Measurements from ENCODE around the gene OPN1SW.

Gene OPN1SW

DNA sequence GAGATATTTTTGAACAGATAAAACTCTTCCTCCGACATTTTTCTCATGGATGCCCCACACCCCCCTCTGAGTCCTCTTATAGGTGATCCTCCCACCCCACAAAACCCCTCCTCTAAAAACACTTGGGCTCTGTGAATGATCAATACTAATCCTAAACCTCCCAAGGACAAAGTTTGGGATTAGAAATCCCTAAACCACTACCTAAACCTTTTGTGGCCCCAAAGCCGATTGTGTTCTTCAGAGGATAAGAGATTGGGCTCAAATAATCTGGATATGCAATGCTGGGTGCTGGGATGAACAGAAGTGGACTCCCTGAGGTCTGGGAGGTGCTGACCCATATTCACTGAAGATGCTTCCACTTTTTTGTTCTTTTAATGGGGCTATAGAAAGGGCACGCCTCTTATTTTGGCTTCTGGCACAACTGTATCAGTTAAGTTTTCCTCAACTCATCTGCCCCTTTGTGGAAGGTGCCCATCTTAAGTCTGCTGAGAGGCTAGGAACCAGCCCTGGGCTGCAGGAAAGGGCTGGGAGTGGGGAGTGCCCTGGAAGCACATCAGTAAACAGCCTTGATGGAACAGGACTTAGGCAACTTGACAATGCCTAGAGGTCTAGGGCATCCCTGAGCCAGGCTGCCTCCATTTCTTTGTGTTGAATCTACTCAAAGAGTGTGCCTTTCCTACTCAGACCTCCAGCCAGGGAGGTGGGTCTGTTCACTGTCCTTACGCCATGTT is at the start of gene OPN1SW:
Gene OPN1SW, minus strand, starts transcription at position 51 of the 731 bp plus-strand sequence. Its CDS starts 13 bp downstream, at position 38.
- no peak within 1 kb of the TSS for H3K27ac ChIP-seq
- no peak for DNase-seq (ENCODE audit: low read depth, low spot score)

GRCh38 chr7:128821724-128822123 is 46.1 kb upstream of the OPN1SW start:
- DNase-seq (ENCODE audit: low read depth, low spot score): no peak
- no peak overlapping the region for H3K27ac ChIP-seq

- DNase-seq (ENCODE audit: low read depth, low spot score): no peak
- H3K27ac ChIP-seq: no peak overlapping the region
These were observed 43.1 kb upstream of the OPN1SW start for GRCh38 chr7:128818694-128819093.

- DNase-seq (ENCODE audit: low read depth, low spot score): no peak
These were observed 39.8 kb upstream of the OPN1SW start for GRCh38 chr7:128815289-128815942.

GRCh38 chr7:128814499-128814898 is 38.9 kb upstream of the OPN1SW start:
- H3K27ac ChIP-seq: no peak overlapping the region

More at GRCh38 chr7:128815289-128815942, 39.8 kb upstream of the OPN1SW start:
- H3K27ac ChIP-seq: no peak overlapping the region

GRCh38 chr7:128812514-128813168 is 37.0 kb upstream of the OPN1SW start:
- no peak for DNase-seq (ENCODE audit: low read depth, low spot score)

More at GRCh38 chr7:128814499-128814898, 38.9 kb upstream of the OPN1SW start:
- DNase-seq (ENCODE audit: low read depth, low spot score): no peak

DNA sequence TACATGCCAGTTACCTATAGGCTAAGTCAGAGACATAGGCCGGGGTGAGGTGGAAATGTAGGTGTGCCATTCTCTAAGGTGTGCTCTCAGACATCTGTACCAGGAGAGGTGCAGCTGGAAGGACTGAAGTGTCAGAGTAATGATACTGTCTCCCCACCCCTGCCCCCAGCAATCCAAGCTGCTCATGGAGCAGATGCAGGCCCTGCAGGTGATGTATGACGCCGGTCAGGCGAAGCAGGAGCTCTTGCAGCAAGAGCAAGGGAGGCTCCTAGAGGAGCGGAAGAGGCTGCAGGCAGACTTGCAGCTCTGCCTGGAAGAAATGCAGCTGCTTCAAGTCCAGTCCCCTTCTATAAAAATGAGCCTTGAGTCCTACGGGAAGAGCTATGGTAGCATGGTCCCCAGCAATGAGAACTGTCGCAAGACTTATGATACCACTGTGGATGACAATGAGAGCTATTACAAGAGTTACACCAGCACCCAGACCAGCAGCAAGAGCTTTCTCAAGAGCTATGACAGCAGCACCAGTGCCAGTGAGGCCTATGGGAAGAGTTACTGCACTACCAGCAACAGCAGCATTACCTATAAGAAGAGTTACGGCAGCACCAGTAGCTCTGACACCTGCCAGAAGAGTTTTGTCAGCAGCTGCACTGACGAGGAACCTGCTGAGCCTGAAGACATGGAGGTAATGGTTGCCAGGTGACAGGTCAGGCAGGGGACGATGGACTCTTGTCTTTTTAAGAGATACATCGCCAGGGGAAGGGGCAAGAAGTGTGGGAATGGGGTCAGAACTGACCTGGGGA is 36.2 kb upstream of the OPN1SW start:
- DNase-seq (ENCODE audit: low read depth, low spot score): no peak

More at GRCh38 chr7:128812514-128813168, 37.0 kb upstream of the OPN1SW start:
- no peak overlapping the region for H3K27ac ChIP-seq

GRCh38 chr7:128810997-128811396 is 35.4 kb upstream of the OPN1SW start:
- no peak for DNase-seq (ENCODE audit: low read depth, low spot score)
- no peak overlapping the region for H3K27ac ChIP-seq

More for the DNA sequence above, 36.2 kb upstream of the OPN1SW start:
- no peak overlapping the region for H3K27ac ChIP-seq

- DNase-seq (ENCODE audit: low read depth, low spot score): no peak
- H3K27ac ChIP-seq: no peak overlapping the region
These were observed 34.9 kb upstream of the OPN1SW start for GRCh38 chr7:128810473-128810872.

DNA sequence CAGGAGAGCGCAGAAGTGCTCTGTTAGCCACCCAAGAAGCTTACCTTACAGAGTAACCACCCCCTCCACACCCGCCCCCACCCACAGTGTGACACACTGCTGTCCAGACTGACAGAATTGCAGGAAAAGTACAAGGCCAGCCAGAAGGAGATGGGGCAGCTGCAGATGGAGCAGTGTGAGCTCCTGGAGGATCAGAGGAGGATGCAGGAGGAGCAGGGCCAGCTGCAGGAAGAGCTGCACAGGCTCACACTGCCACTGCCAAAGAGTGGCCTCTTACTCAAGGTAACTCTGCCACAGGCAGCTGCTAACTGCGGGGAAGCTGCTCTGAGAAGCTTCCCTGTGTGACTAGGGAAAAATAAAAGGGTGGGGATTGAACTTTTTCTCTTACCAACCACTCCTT is 33.8 kb upstream of the OPN1SW start:
- no peak overlapping the region for H3K27ac ChIP-seq
- DNase-seq (ENCODE audit: low read depth, low spot score): no peak

DNA sequence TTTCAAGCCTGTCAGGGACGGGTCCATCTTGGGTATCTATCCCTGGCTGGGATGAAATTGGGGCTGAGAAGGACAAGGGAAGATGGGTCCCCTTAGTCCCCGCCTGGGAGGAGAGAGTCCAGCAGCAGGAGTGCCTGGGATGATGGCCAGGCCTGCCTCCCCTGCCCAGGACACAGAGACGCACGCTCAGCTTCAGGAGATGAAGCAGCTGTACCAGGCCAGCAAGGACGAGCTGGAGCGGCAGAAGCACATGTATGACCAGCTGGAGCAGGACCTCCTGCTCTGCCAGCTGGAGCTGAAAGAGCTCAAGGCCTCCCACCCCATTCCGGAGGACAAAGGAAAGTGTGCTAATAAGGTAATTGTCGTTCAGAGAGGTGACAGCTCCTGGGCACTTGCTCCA is 31.6 kb upstream of the OPN1SW start:
- no peak overlapping the region for H3K27ac ChIP-seq
- DNase-seq (ENCODE audit: low read depth, low spot score): no peak

GRCh38 chr7:128805225-128805624 is 29.6 kb upstream of the OPN1SW start:
- DNase-seq (ENCODE audit: low read depth, low spot score): no peak
- no peak overlapping the region for H3K27ac ChIP-seq

DNA sequence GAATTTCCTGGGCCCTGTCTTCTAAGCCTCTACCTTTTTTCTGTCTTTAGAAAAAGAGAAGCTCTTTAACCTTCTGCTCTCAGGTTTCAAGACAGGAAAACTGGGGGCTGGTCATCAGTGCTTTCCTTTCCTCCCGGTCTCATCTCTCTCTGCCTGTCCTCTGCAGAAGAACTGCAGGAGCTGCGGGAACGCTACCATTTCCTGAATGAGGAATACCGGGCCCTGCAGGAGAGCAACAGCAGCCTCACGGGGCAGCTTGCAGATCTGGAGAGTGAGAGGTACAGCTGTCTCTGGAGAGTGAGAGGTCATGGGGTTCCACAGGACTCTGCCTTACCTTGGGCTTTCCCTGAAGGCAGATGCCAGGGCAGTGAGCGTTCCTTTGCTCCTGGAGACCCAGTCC is 28.9 kb upstream of the OPN1SW start:
- no peak for DNase-seq (ENCODE audit: low read depth, low spot score)
- H3K27ac ChIP-seq: no peak overlapping the region

DNA sequence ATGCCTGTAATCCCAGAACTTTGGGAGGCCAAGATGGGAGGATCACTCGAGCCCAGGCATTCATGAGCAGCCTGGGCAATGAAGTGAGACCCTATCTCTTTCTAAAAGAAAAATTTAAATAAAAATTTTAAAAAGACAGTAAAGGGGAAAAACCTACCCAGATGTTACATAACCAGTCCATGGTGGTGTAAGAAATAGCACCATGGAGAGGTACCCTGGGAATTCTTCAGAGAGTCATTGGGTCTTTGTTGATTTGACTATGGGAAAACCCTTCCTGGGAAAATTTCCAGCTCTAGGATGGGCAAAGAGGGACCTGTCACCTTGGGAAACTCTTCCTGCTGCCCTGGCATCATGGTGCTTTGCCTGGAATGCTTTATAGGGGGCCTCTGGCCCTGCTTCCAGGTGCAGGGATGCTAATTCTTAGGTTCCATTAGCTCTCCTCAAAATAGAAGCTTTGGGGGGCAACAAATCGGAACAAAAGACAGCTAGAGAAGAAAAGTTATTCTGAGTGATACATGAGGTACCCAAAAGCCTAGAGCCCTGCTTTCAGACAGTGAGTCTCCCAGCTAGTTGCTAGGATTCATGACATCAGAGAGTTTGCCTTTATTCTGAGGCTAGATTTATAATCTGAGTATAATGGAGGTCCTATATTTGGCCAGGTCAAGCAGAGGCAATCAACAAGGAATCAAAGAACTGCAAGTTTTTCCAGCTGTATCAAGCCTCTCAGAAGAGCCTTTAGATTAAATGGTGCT is 26.2 kb upstream of the OPN1SW start:
- no peak overlapping the region for H3K27ac ChIP-seq
- DNase-seq (ENCODE audit: low read depth, low spot score): no peak

DNA sequence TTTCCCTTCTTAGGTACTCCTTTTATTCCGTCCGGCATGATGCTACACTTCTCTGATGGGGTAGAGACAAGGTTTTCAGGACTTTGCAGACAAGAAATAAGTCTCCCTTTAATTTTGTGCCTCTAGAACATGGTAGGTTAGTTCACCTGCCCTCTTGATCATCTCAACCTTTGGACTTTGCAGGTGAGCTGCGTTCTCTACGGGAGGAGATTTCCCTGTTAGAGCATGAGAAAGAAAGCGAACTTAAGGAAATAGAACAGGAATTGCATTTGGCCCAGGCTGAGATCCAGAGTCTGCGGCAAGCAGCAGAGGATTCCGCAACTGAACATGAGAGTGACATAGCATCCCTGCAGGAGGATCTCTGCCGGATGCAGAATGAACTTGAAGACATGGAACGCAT is 25.4 kb upstream of the OPN1SW start:
- H3K27ac ChIP-seq: no peak overlapping the region
- no peak for DNase-seq (ENCODE audit: low read depth, low spot score)

DNA sequence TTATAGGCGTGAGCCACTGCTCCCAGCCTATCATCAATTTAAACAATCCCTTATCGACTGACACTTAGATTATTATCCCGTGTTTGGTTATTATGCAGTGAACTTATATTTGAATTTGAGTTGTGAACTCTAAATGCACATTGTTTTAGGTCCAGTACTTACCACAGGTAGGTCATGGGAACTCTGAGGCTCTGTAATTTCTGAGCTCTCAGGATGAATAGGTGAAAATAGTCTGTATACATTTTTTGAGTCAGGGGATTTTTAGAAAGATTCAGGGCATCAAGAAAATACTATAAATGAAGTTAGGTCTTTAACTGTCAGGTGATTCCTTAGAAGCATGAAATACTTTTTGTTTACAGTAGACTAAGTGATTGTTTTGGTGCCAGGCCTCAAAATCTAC is 25.0 kb upstream of the OPN1SW start:
- H3K27ac ChIP-seq: no peak overlapping the region
- no peak for DNase-seq (ENCODE audit: low read depth, low spot score)

- DNase-seq (ENCODE audit: low read depth, low spot score): no peak
- H3K27ac ChIP-seq: no peak overlapping the region
These were observed 23.9 kb upstream of the OPN1SW start for GRCh38 chr7:128799451-128799850.

DNA sequence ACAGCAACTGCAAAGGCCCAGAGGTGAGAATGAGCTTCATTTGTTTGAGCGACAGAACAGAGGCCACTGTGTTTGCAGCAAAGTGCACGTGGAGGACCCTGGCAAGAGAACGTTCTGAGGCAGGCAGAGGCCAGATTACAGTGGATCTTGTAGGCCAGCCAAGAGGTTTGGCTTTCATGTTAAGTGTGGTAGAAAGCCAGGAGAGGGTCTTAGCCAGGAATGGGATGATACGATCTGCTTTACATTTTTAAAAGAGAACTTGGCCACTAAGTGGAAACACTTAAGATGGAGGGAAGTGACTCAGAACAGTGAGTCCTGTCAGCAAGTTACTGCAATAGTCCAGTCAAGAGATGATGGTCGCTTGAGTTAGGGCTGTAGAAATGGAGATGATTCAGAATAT is 20.7 kb upstream of the OPN1SW start:
- DNase-seq (ENCODE audit: low read depth, low spot score): no peak
- H3K27ac ChIP-seq: no peak overlapping the region

- H3K27ac ChIP-seq: no peak overlapping the region
- DNase-seq (ENCODE audit: low read depth, low spot score): no peak
These were observed 19.5 kb upstream of the OPN1SW start for GRCh38 chr7:128795129-128795528.

DNA sequence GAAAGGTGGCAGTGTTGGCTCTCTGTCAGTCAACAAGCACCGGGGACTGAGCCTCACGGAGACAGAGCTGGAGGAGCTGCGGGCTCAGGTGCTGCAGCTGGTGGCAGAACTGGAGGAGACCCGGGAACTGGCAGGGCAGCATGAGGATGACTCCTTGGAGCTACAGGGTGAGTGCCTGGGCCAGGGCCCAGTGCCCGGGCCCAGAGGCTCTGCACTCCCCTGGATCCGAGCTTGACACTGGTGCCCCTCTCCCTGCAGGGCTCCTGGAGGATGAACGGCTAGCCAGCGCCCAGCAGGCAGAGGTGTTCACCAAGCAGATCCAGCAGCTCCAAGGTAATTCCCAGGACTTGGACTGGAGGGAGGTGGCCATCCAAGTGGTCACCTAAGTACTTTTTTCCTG is 18.8 kb upstream of the OPN1SW start:
- no peak for DNase-seq (ENCODE audit: low read depth, low spot score)
- H3K27ac ChIP-seq: no peak overlapping the region
